H1 (cell line): ENCODE measurements around the gene DOCK10. TPM values are rescaled to one million over a fixed set of nuclear protein-coding genes. Genes with fewer than 3 reads are reported as not detected.

Experiments
- CTCF ChIA-PET: fragments of 300-600 bp; sonication (Branson Sonifier 250); formaldehyde crosslinking; loops from one replicate; lab custom pipeline; 2021; ENCODE audit not compliant: partially characterized antibody; lab: Charles Lee
- POLR2A ChIA-PET: fragments of 300-600 bp; sonication (Branson Sonifier 250); formaldehyde crosslinking; loops from one replicate; lab custom pipeline; 2021; ENCODE audit warnings: inconsistent platforms; ENCODE audit not compliant: partially characterized antibody; lab: Charles Lee
- DNase-seq, 2 experiments: peaks; one replicate each; pipeline versions ENCODE4 v3.0.0 to v3.0.0-alpha.2; 2010 to 2022; ENCODE audit warnings: low spot score in 2 of 2, low read depth in 1 of 2, mixed read lengths in 1 of 2
- FAIRE-seq: peaks from 2 replicates; lab custom pipeline; 2011; peaks lifted over from hg19 to GRCh38; lab: Jason Lieb, UNC
- H2AFZ ChIP-seq: 2 replicates; pipeline ENCODE4 v1.8.1; 2012; ENCODE audit warnings: low read length, inconsistent platforms
- H2AK5ac ChIP-seq: 2 replicates; pipeline ENCODE4 v1.6.1; 2013; ENCODE audit warnings: low read depth, low read length
- H2BK120ac ChIP-seq: replicated peaks from 2 replicates; pipeline ENCODE3; 2013; ENCODE audit warnings: low read depth, low read length, inconsistent platforms
- H2BK12ac ChIP-seq: 2 replicates; pipeline ENCODE4 v1.6.1; 2013; ENCODE audit warnings: low read depth, low read length
- H2BK15ac ChIP-seq: 2 replicates; pipeline ENCODE4 v1.6.1; 2013; ENCODE audit warnings: low read length
- H2BK20ac ChIP-seq: 2 replicates; pipeline ENCODE4 v1.6.1; 2013; ENCODE audit warnings: low read length
- H2BK5ac ChIP-seq: 2 replicates; pipeline ENCODE4 v1.6.1; 2013; ENCODE audit warnings: low read depth, low read length
- H3K14ac ChIP-seq: 2 replicates; pipeline ENCODE4 v1.6.1; 2013; ENCODE audit warnings: inconsistent platforms; ENCODE audit not compliant: insufficient read length
- H3K18ac ChIP-seq: 2 replicates; pipeline ENCODE4 v1.6.1; 2013; ENCODE audit warnings: low read length; ENCODE audit errors: extremely low read depth
- H3K23ac ChIP-seq: 2 replicates; pipeline ENCODE4 v1.6.1; 2013; ENCODE audit warnings: inconsistent platforms; ENCODE audit not compliant: insufficient read length
- H3K23me2 ChIP-seq: 2 replicates; pipeline ENCODE4 v1.6.1; 2013; ENCODE audit warnings: low read depth, low read length
- H3K27ac ChIP-seq: 2 replicates; pipeline ENCODE4 v1.6.1; 2011; ENCODE audit warnings: low read depth, low read length, inconsistent platforms
- H3K27me3 ChIP-seq, 4 experiments: replicated peaks in 1 of 4; 1 replicate in 1 of 4; 2 replicates in 3 of 4; pipeline versions ENCODE4 v1.6.1 to v1.8.1; 2011 to 2013; ENCODE audit warnings: low read length in 3 of 4, mild to moderate bottlenecking in 3 of 4, inconsistent platforms in 2 of 4, mixed read lengths in 2 of 4, moderate library complexity in 1 of 4; ENCODE audit not compliant: control insufficient read depth in 3 of 4, insufficient read depth in 3 of 4; ENCODE audit errors: extremely low read depth in 1 of 4
- H3K36me3 ChIP-seq, 4 experiments: 2 replicates each; pipeline versions ENCODE4 v1.6.1 to v1.8.1; 2011 to 2013; ENCODE audit warnings: mild to moderate bottlenecking in 4 of 4, low read length in 3 of 4, moderate library complexity in 2 of 4, control low read depth in 1 of 4, inconsistent platforms in 1 of 4; ENCODE audit not compliant: insufficient read depth in 4 of 4, control insufficient read depth in 2 of 4
- H3K4ac ChIP-seq: replicated peaks from 2 replicates; pipeline ENCODE3; 2013; ENCODE audit warnings: low read length, low read depth, mixed read lengths, inconsistent platforms; ENCODE audit not compliant: insufficient read length
- H3K4me1 ChIP-seq, 4 experiments: replicated peaks in 1 of 4; 1 replicate in 1 of 4; 2 replicates in 3 of 4; pipeline versions ENCODE4 v1.6.1 to v1.8.1; 2011 to 2013; ENCODE audit warnings: low read length in 3 of 4, inconsistent platforms in 2 of 4, mixed read lengths in 1 of 4; ENCODE audit not compliant: insufficient read depth in 4 of 4, control insufficient read depth in 3 of 4
- H3K4me2 ChIP-seq, 2 experiments: 2 replicates each; pipeline versions ENCODE4 v1.6.1 to v1.8.1; 2011 to 2013; ENCODE audit warnings: low read depth in 2 of 2, low read length in 2 of 2, control low read depth in 1 of 2, inconsistent platforms in 1 of 2, mild to moderate bottlenecking in 1 of 2; ENCODE audit not compliant: insufficient read depth in 1 of 2
- H3K4me3 ChIP-seq, 4 experiments: fragments of 200-600, 300-600 bp in 1 of 4; sonication (generic), shearing (Covaris generic), sonication (Bioruptor Twin) in 1 of 4; 2 replicates each; pipeline versions ENCODE4 v1.5.1 to v1.8.1; 2011 to 2016; ENCODE audit warnings: low read length in 4 of 4, low read depth in 3 of 4, control low read depth in 2 of 4, inconsistent platforms in 2 of 4, mild to moderate bottlenecking in 2 of 4, mixed read lengths in 1 of 4, moderate library complexity in 1 of 4; ENCODE audit not compliant: insufficient read depth in 2 of 4; ENCODE audit errors: extremely low read depth in 1 of 4
- H3K56ac ChIP-seq: replicated peaks from 2 replicates; pipeline ENCODE3; 2013; ENCODE audit warnings: low read depth, mild to moderate bottlenecking, mixed read lengths, low read length, inconsistent platforms; ENCODE audit not compliant: insufficient read length
- H3K79me1 ChIP-seq: 2 replicates; pipeline ENCODE4 v1.6.1; 2013; ENCODE audit warnings: low read depth, low read length, control low read depth
- H3K79me2 ChIP-seq, 2 experiments: 2 replicates each; pipeline versions ENCODE4 v1.6.1 to v1.8.1; 2012 to 2013; ENCODE audit warnings: low read length in 2 of 2, mild to moderate bottlenecking in 2 of 2, inconsistent platforms in 1 of 2; ENCODE audit not compliant: insufficient read depth in 2 of 2, control insufficient read depth in 1 of 2
- H3K9ac ChIP-seq, 4 experiments: replicated peaks in 1 of 4; 1 replicate in 1 of 4; 2 replicates in 3 of 4; pipeline versions ENCODE4 v1.6.1 to v1.8.1; 2011 to 2013; ENCODE audit warnings: low read depth in 3 of 4, low read length in 3 of 4, control low read depth in 2 of 4, mild to moderate bottlenecking in 2 of 4, moderate library complexity in 2 of 4, inconsistent platforms in 1 of 4; ENCODE audit errors: extremely low read depth in 1 of 4
- H3K9me3 ChIP-seq, 2 experiments: 2 replicates each; pipeline versions ENCODE4 v1.6.1 to v1.8.1; 2012 to 2013; ENCODE audit warnings: mild to moderate bottlenecking in 2 of 2, moderate library complexity in 2 of 2, control low read depth in 1 of 2, inconsistent platforms in 1 of 2, low read depth in 1 of 2, low read length in 1 of 2, mixed read lengths in 1 of 2; ENCODE audit not compliant: insufficient read depth in 2 of 2
- H4K20me1 ChIP-seq, 2 experiments: replicated peaks in 1 of 2; 2 replicates each; pipeline versions ENCODE3 to v1.8.1; 2011 to 2013; ENCODE audit warnings: inconsistent platforms in 2 of 2, low read length in 2 of 2, mild to moderate bottlenecking in 1 of 2; ENCODE audit not compliant: insufficient read depth in 2 of 2, control insufficient read depth in 1 of 2
- H4K5ac ChIP-seq: 2 replicates; pipeline ENCODE4 v1.6.1; 2013; ENCODE audit warnings: low read length, low read depth, mixed read lengths, inconsistent platforms; ENCODE audit not compliant: insufficient read length
- H4K8ac ChIP-seq: 2 replicates; pipeline ENCODE4 v1.8.0; 2013; ENCODE audit warnings: mild to moderate bottlenecking, moderate library complexity, low read length, inconsistent platforms; ENCODE audit not compliant: insufficient read depth; ENCODE audit errors: extremely low read depth
- H4K91ac ChIP-seq: replicated peaks from 2 replicates; pipeline ENCODE3; 2013; ENCODE audit warnings: low read length, mixed read lengths, inconsistent platforms; ENCODE audit not compliant: insufficient read length
- BACH1 ChIP-seq: IDR thresholded peaks from 2 replicates; pipeline ENCODE4 v1.6.1; 2012; ENCODE audit warnings: low read length, improper control_type of control experiment
- CBX5 ChIP-seq: fragments of 300-800, 300-1000 bp; sonication (generic); IDR thresholded peaks from 2 replicates; pipeline ENCODE4 v1.7.1; 2016; ENCODE audit warnings: antibody characterized with exemption, low read length, low read depth
- CHD1 ChIP-seq: IDR thresholded peaks from 2 replicates; pipeline ENCODE4 v1.6.1; 2012; ENCODE audit warnings: low read depth, low read length, improper control_type of control experiment
- CREB1 ChIP-seq: IDR thresholded peaks from 2 replicates; pipeline ENCODE4 v1.6.1; 2012; ENCODE audit warnings: inconsistent platforms
- FOSL1 ChIP-seq: IDR thresholded peaks from 2 replicates; pipeline ENCODE4 v1.6.1; 2011; ENCODE audit warnings: mild to moderate bottlenecking, low read depth, low read length, moderate library complexity; ENCODE audit not compliant: insufficient read depth
- GTF2F1 ChIP-seq: IDR thresholded peaks from 2 replicates; pipeline ENCODE4 v1.6.1; 2012; ENCODE audit warnings: low read depth, low read length, improper control_type of control experiment, borderline replicate concordance
- JUND ChIP-seq: IDR thresholded peaks from 2 replicates; pipeline ENCODE4 v1.6.1; 2011; ENCODE audit warnings: mild to moderate bottlenecking, improper control_type of control experiment, low read length
- KDM4A ChIP-seq: IDR thresholded peaks from one replicate; pipeline ENCODE4 v1.7.1; 2012; ENCODE audit warnings: low read depth, mild to moderate bottlenecking, moderate library complexity, low read length, inconsistent platforms; ENCODE audit not compliant: severe bottlenecking
- POU5F1 ChIP-seq: IDR thresholded peaks from 2 replicates; pipeline ENCODE4 v1.6.1; 2011; ENCODE audit warnings: low read depth, mild to moderate bottlenecking, low read length, moderate library complexity
- YY1 ChIP-seq: IDR thresholded peaks from 2 replicates; pipeline ENCODE4 v1.6.1; 2011; ENCODE audit warnings: low read depth, mild to moderate bottlenecking, low read length
- WGBS, 2 experiments: shearing (Covaris generic) in 1 of 2; methylation state at CpG; one replicate each; pipeline versions ENCODE4 v1.1.6 to v1.1.7; 2013 to 2015; ENCODE audit warnings: low lambda C conversion rate in 2 of 2, mixed read lengths in 2 of 2, inconsistent platforms in 1 of 2, low coverage in 1 of 2, missing lambda C conversion rate in 1 of 2; ENCODE audit not compliant: insufficient replicate concordance in 2 of 2, insufficient coverage in 1 of 2, insufficient read length in 1 of 2; ENCODE audit errors: extremely low coverage in 1 of 2, missing lambda C conversion rate in 1 of 2; 5-methylcytosine and 5-hydroxymethylcytosine counted together
- polyA plus RNA-seq, 7 experiments: library from polyadenylated mRNA; depleted of rRNA in 3 of 7; stranded (reverse) in 5 of 7; unstranded in 2 of 7; fragments of >200 nt in 5 of 7; fragments of 200-250 nt in 2 of 7; gene quantifications; 1 replicate in 5 of 7; 2 replicates in 1 of 7; 4 replicates in 1 of 7; pipeline versions ENCODE4 v1.2.1 to v1.2.3, GENCODE V29; 2011 to 2013; ENCODE audit warnings: missing spikeins in 2 of 7, mixed read lengths in 2 of 7
- total RNA-seq: library from RNA; stranded (reverse); fragmentation: NEBNext Ultra II Directional; extraction: Animal tissue kit (Norgen Biotek cat#: 25700); gene quantifications from 2 replicates; pipeline ENCODE4 v1.2.1, GENCODE V29; 2021
- TF ChIP-seq, protein P1 (sequence below): IDR thresholded peaks from 2 replicates; pipeline ENCODE4 v1.6.1; 2011; ENCODE audit warnings: low read depth, mild to moderate bottlenecking, low read length; ENCODE audit not compliant: insufficient read depth
- TF ChIP-seq, protein P2 (sequence below), 3 experiments: IDR thresholded peaks; 1 replicate in 2 of 3; 2 replicates in 1 of 3; pipeline versions ENCODE4 v1.5.1 to v1.6.1; 2011; ENCODE audit warnings: low read length in 3 of 3, mild to moderate bottlenecking in 3 of 3, inconsistent platforms in 2 of 3, low read depth in 1 of 3, moderate library complexity in 1 of 3; ENCODE audit not compliant: insufficient read depth in 1 of 3; ENCODE audit errors: control extremely low read depth in 1 of 3

The DOCK10 gene
- total and polyA plus RNA-seq, 2 of the 8 experiments (the other 6 are each of a cell fraction or from before 2014, with no cell fraction given), result 0.33 to 1.6 TPM

DNA sequence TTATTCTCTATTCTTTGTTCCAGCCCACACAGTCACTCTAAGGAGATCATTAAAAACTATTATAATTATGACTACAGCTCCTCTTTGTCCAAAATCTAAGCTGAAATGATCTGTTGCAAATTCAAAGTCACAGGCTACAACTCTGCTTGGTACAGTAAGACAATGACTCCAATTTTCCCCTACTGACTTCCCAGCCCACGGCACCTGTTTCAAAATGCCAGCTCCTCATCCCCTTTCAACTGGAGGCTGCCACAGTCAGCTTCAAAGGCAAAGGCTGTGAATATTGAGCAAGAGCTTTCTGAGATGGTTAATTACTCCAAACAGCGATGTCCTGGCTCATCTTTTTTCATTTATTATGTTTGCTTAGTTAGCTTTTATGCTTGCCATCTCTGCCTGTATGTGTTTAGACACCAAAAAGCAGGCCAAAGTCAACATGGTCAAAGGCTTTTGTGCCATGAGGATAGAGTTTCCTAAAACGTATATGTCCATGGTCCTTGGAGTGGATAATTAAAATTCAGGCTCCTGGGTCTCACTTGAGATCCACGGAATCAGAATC is 141.1 kb downstream of the DOCK10 start:
- FAIRE-seq, result no peak
- CTCF ChIA-PET, result no interaction called here
- WGBS, 2 experiments, result 85% methylated on average over 4 of the region's 4 CpGs; no CpG with 5 or more reads in 1 of the 2 experiments
- TF ChIP-seq YY1, result no peak
- TF ChIP-seq GTF2F1, result no peak
- TF ChIP-seq, protein P1, sequence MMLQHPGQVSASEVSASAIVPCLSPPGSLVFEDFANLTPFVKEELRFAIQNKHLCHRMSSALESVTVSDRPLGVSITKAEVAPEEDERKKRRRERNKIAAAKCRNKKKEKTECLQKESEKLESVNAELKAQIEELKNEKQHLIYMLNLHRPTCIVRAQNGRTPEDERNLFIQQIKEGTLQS, result no peak
- no peak for TF ChIP-seq POU5F1
- no peak for TF ChIP-seq FOSL1
- TF ChIP-seq, protein P2, sequence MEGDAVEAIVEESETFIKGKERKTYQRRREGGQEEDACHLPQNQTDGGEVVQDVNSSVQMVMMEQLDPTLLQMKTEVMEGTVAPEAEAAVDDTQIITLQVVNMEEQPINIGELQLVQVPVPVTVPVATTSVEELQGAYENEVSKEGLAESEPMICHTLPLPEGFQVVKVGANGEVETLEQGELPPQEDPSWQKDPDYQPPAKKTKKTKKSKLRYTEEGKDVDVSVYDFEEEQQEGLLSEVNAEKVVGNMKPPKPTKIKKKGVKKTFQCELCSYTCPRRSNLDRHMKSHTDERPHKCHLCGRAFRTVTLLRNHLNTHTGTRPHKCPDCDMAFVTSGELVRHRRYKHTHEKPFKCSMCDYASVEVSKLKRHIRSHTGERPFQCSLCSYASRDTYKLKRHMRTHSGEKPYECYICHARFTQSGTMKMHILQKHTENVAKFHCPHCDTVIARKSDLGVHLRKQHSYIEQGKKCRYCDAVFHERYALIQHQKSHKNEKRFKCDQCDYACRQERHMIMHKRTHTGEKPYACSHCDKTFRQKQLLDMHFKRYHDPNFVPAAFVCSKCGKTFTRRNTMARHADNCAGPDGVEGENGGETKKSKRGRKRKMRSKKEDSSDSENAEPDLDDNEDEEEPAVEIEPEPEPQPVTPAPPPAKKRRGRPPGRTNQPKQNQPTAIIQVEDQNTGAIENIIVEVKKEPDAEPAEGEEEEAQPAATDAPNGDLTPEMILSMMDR (IDR thresholded peaks at IDR 0.05; ENCODE audit: control extremely low read depth in 1 of 3, insufficient read depth in 1 of 3, low read depth in 1 of 3, low read length in 3 of 3), result no peak
- TF ChIP-seq CBX5, result no peak
- no peak for TF ChIP-seq BACH1
- no peak for TF ChIP-seq CREB1
- TF ChIP-seq JUND, result no peak
- no peak for TF ChIP-seq KDM4A
- no peak for TF ChIP-seq CHD1

More for the DNA sequence above, 141.1 kb downstream of the DOCK10 start:
- H3K14ac ChIP-seq, result no peak overlapping the region
- no peak overlapping the region for H2AK5ac ChIP-seq
- H3K23ac ChIP-seq, result no peak overlapping the region
- H3K9ac ChIP-seq, result no peak overlapping the region
- H3K27me3 ChIP-seq, result no peaks in the 10 kb centered on the region
- no peaks in the 10 kb centered on the region for H3K79me2 ChIP-seq
- H3K27ac ChIP-seq, result no peak overlapping the region
- no peak overlapping the region for H3K4ac ChIP-seq
- H3K18ac ChIP-seq, result no peak overlapping the region
- no peak overlapping the region for H4K91ac ChIP-seq
- H4K5ac ChIP-seq, result no peak overlapping the region
- no peak overlapping the region for H3K56ac ChIP-seq
- H2BK120ac ChIP-seq, result no peak overlapping the region
- H3K4me1 ChIP-seq, result no peaks in the 10 kb centered on the region
- H2BK5ac ChIP-seq, result no peak overlapping the region
- H2AFZ ChIP-seq, result no peak overlapping the region
- no peaks in the 10 kb centered on the region for H3K36me3 ChIP-seq
- no peak overlapping the region for H2BK15ac ChIP-seq
- no peaks in the 10 kb centered on the region for H3K23me2 ChIP-seq
- no peak overlapping the region for H2BK20ac ChIP-seq
- H4K20me1 ChIP-seq, result no peaks in the 10 kb centered on the region
- no peak overlapping the region for H3K4me2 ChIP-seq
- no peak overlapping the region for H3K4me3 ChIP-seq
- no peak overlapping the region for H2BK12ac ChIP-seq
- H3K9me3 ChIP-seq, result no peaks in the 10 kb centered on the region
- POLR2A ChIA-PET, result no interaction called here
- no peak overlapping the region for H4K8ac ChIP-seq
- no peaks in the 10 kb centered on the region for H3K79me1 ChIP-seq
- DNase-seq, result no peak
